DOHH2 (cell line): ENCODE measurements around the gene APOBEC3B.
"Not testable (repeated sequence)": the region's sequence is repeated elsewhere in the genome, so short reads cannot be mapped to it uniquely, and the experiment has no call there.

Experiments used
- EZH2phosphoT487 ChIP-seq: fragments of 200-600 bp; sonication (generic); IDR thresholded peaks from 2 replicates; pipeline ENCODE4 v1.6.1; 2017; ENCODE audit warnings: borderline replicate concordance, mild to moderate bottlenecking, antibody characterized with exemption, low read length, moderate library complexity, mixed read lengths
- TF ChIP-seq, protein P1 (sequence below): fragments of 200-600 bp; sonication (generic); IDR thresholded peaks from one replicate; pipeline ENCODE4 v1.5.1; 2014; ENCODE audit warnings: antibody characterized with exemption, mild to moderate bottlenecking, low read depth, low read length; ENCODE audit not compliant: poor library complexity, severe bottlenecking

DNA sequence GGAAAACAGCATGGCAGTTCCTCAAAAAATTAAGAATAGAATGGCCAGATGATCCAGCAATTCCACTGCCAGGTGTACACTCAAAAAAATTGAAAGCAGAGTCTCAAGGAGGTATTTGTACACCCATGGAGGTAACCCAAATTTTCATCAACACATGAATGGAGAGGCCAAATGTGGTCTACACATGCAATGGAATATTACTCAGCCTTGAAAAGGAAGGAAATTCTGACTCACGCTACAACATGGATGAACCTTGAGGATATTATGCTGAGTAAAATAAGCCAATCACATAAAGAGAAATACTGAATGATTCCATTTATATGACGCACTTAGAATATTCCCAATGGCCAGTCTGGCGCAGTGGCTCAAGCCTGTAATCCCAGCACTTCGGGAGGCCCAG is 4.9 kb upstream of the APOBEC3B start:
- TF ChIP-seq EZH2phosphoT487 = not testable (repeated sequence)
- TF ChIP-seq, protein P1, sequence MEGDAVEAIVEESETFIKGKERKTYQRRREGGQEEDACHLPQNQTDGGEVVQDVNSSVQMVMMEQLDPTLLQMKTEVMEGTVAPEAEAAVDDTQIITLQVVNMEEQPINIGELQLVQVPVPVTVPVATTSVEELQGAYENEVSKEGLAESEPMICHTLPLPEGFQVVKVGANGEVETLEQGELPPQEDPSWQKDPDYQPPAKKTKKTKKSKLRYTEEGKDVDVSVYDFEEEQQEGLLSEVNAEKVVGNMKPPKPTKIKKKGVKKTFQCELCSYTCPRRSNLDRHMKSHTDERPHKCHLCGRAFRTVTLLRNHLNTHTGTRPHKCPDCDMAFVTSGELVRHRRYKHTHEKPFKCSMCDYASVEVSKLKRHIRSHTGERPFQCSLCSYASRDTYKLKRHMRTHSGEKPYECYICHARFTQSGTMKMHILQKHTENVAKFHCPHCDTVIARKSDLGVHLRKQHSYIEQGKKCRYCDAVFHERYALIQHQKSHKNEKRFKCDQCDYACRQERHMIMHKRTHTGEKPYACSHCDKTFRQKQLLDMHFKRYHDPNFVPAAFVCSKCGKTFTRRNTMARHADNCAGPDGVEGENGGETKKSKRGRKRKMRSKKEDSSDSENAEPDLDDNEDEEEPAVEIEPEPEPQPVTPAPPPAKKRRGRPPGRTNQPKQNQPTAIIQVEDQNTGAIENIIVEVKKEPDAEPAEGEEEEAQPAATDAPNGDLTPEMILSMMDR = not testable (repeated sequence)
